Hepatocyte (in vitro differentiated cells): ENCODE data around the gene OR5K2. TPM values are rescaled to one million over a fixed set of nuclear protein-coding genes. Genes with fewer than 3 reads are reported as not detected.

Experiments used
- DNase-seq: peaks from one replicate; pipeline ENCODE4 v3.0.0-alpha.2; 2016; ENCODE audit warnings: low spot score
- H2AFZ ChIP-seq: fragments of 200-600 bp; sonication (generic); 2 replicates; pipeline ENCODE4 v1.6.0; 2016; ENCODE audit warnings: antibody characterized with exemption, mild to moderate bottlenecking
- H3K27ac ChIP-seq: fragments of 200-600 bp; sonication (generic); 2 replicates; pipeline ENCODE4 v1.5.1; 2016; ENCODE audit warnings: mild to moderate bottlenecking
- H3K27me3 ChIP-seq: fragments of 200-600 bp; sonication (generic); 2 replicates; pipeline ENCODE4 v1.6.1; 2016
- H3K36me3 ChIP-seq: fragments of 200-600 bp; sonication (generic); replicated peaks from 2 replicates; pipeline ENCODE4 v1.5.1; 2016; ENCODE audit warnings: low read depth; ENCODE audit not compliant: insufficient read depth
- H3K4me1 ChIP-seq: fragments of 200-600 bp; sonication (generic); 2 replicates; pipeline ENCODE4 v1.5.1; 2016; ENCODE audit warnings: mild to moderate bottlenecking, moderate library complexity; ENCODE audit not compliant: insufficient read depth
- H3K4me2 ChIP-seq: fragments of 200-600 bp; sonication (generic); 2 replicates; pipeline ENCODE4 v1.6.0; 2016
- H3K4me3 ChIP-seq: fragments of 200-600 bp; sonication (generic); 2 replicates; pipeline ENCODE4 v1.5.1; 2016; ENCODE audit warnings: mild to moderate bottlenecking
- H3K79me2 ChIP-seq: fragments of 200-600 bp; sonication (generic); 2 replicates; pipeline ENCODE4 v1.6.0; 2017; ENCODE audit warnings: mild to moderate bottlenecking
- H3K9me2 ChIP-seq: fragments of 200-600 bp; sonication (generic); replicated peaks from 2 replicates; pipeline ENCODE4 v1.6.0; 2017; ENCODE audit warnings: mild to moderate bottlenecking; ENCODE audit not compliant: insufficient read depth
- H3K9me3 ChIP-seq: fragments of 200-600 bp; sonication (generic); 2 replicates; pipeline ENCODE4 v1.5.1; 2016; ENCODE audit warnings: low read depth, mild to moderate bottlenecking
- H4K20me1 ChIP-seq: fragments of 200-600 bp; sonication (generic); 2 replicates; pipeline ENCODE4 v1.6.0; 2016; ENCODE audit warnings: mild to moderate bottlenecking; ENCODE audit not compliant: insufficient read depth, poor library complexity, severe bottlenecking
- CTCF ChIP-seq: fragments of 200-600 bp; sonication (generic); IDR thresholded peaks from 2 replicates; pipeline ENCODE4 v1.5.1; 2016; ENCODE audit warnings: antibody characterized with exemption, mild to moderate bottlenecking; ENCODE audit not compliant: poor library complexity
- EZH2 ChIP-seq: fragments of 200-600 bp; sonication (generic); IDR thresholded peaks from 2 replicates; pipeline ENCODE4 v1.6.1; 2016; ENCODE audit warnings: antibody characterized with exemption, mild to moderate bottlenecking, borderline replicate concordance
- EZH2phosphoT487 ChIP-seq: fragments of 200-600 bp; sonication (generic); IDR thresholded peaks from one replicate; pipeline ENCODE4 v1.6.1; 2018; ENCODE audit warnings: antibody characterized with exemption, mild to moderate bottlenecking, low read depth, moderate library complexity; ENCODE audit not compliant: unreplicated experiment, severe bottlenecking
- WGBS: methylation state at CpG from one replicate; pipeline ENCODE4 v1.1.6; 2016; ENCODE audit warnings: low lambda C conversion rate; ENCODE audit errors: missing lambda C conversion rate; 5-methylcytosine and 5-hydroxymethylcytosine counted together
- polyA plus RNA-seq: library from polyadenylated mRNA; unstranded; fragments of >200 nt; fragmentation: Nextera tagmentation; extraction: Ambion mirVana; gene quantifications from 2 replicates; pipeline ENCODE4 v1.2.1, GENCODE V29; 2016
- total RNA-seq: library from RNA; depleted of rRNA; stranded (reverse); fragments of >200 nt; gene quantifications from 2 replicates; pipeline ENCODE4 v1.2.3, GENCODE V29; 2014

OR5K2 gene
- total and polyA plus RNA-seq, 2 experiments from 2014 or later: not detected

- H3K27me3 ChIP-seq: no peaks in the 10 kb centered on the region
- 89% methylated on average over 7 of the region's 7 CpGs for WGBS
- no peak for TF ChIP-seq EZH2
- no peak for TF ChIP-seq EZH2phosphoT487
- TF ChIP-seq CTCF: no peak
- no peak within 1 kb of the TSS for H3K4me3 ChIP-seq
- no peaks in the 10 kb centered on the region for H3K79me2 ChIP-seq
- no peaks in the 10 kb centered on the region for H3K9me2 ChIP-seq
- H3K4me1 ChIP-seq: no peaks in the 10 kb centered on the region
- no peaks in the 10 kb centered on the region for H3K9me3 ChIP-seq
- no peaks in the 10 kb centered on the region for H4K20me1 ChIP-seq
- no peak within 1 kb of the TSS for H3K27ac ChIP-seq
- H2AFZ ChIP-seq: no peak within 1 kb of the TSS
- no peak within 1 kb of the TSS for H3K4me2 ChIP-seq
- no peak for DNase-seq
- H3K36me3 ChIP-seq: no peaks in the 10 kb centered on the region
These were observed 34.3 kb downstream of the OR5K2 start, which contains the start of gene GPR15 for GRCh38 chr3:98531622-98532274. Gene GPR15 (plus strand): TSS chr3:98531978. CDS start chr3:98532034, 56 bp downstream.

- H3K4me1 ChIP-seq: no peaks in the 10 kb centered on the region
- no peak for DNase-seq
- H3K9me2 ChIP-seq: no peaks in the 10 kb centered on the region
- no peak overlapping the region for H3K27ac ChIP-seq
- TF ChIP-seq CTCF (no peak), EZH2phosphoT487 (no peak), EZH2 (no peak)
- no peaks in the 10 kb centered on the region for H3K27me3 ChIP-seq
- H3K9me3 ChIP-seq: no peaks in the 10 kb centered on the region
- no peak overlapping the region for H3K4me3 ChIP-seq
- H2AFZ ChIP-seq: no peak overlapping the region
- H3K79me2 ChIP-seq: no peaks in the 10 kb centered on the region
- WGBS: 88% methylated on average over 5 of the region's 5 CpGs
- no peaks in the 10 kb centered on the region for H3K36me3 ChIP-seq
- H4K20me1 ChIP-seq: no peaks in the 10 kb centered on the region
- H3K4me2 ChIP-seq: no peak overlapping the region
These were observed 34.8 kb downstream of the OR5K2 start for GRCh38 chr3:98532275-98532637.

- Histone ChIP-seq H4K20me1 (no peaks in the 10 kb centered on the region), H3K27me3 (no peaks in the 10 kb centered on the region), H3K9me2 (no peaks in the 10 kb centered on the region), H3K27ac (no peak overlapping the region), H3K4me1 (no peaks in the 10 kb centered on the region), H3K4me2 (no peak overlapping the region), H3K79me2 (no peaks in the 10 kb centered on the region), H3K9me3 (no peaks in the 10 kb centered on the region), H3K4me3 (no peak overlapping the region), H3K36me3 (no peaks in the 10 kb centered on the region), H2AFZ (no peak overlapping the region)
- WGBS: 93% methylated on average over 6 of the region's 6 CpGs
- TF ChIP-seq CTCF (no peak), EZH2 (no peak)
- no peak for DNase-seq
These were observed 35.5 kb downstream of the OR5K2 start for GRCh38 chr3:98532709-98533571.
